Liver (tissue), 9 donors: ENCODE data around the gene SLC25A21. TPM values are rescaled to one million over a fixed set of nuclear protein-coding genes. Genes with fewer than 3 reads are reported as not detected.

ENCODE experiments used
- DNase-seq: peaks from one replicate; pipeline ENCODE4 v3.0.0-alpha.2; 2017; ENCODE audit warnings: low spot score
- H3K27ac ChIP-seq, 2 donors: one replicate each; pipeline ENCODE4 v1.7.0; 2013; ENCODE audit warnings: inconsistent platforms in 2 of 2, low read length in 2 of 2, control low read depth in 1 of 2, low read depth in 1 of 2, mild to moderate bottlenecking in 1 of 2
- H3K27me3 ChIP-seq, 4 donors: one replicate each; pipeline versions ENCODE4 v1.6.1 to v1.7.0; 2013; ENCODE audit warnings: low read length in 3 of 4, inconsistent platforms in 1 of 4, mild to moderate bottlenecking in 1 of 4, moderate library complexity in 1 of 4; ENCODE audit not compliant: control insufficient read depth in 4 of 4, insufficient read depth in 4 of 4
- H3K36me3 ChIP-seq, 4 donors: one replicate each; pipeline versions ENCODE4 v1.6.1 to v1.7.0; 2013; ENCODE audit warnings: low read length in 3 of 4, mild to moderate bottlenecking in 3 of 4, low read depth in 1 of 4, moderate library complexity in 1 of 4; ENCODE audit not compliant: control insufficient read depth in 4 of 4, insufficient read depth in 3 of 4
- H3K4me1 ChIP-seq, 4 donors: one replicate each; pipeline versions ENCODE4 v1.6.1 to v1.7.0; 2013; ENCODE audit warnings: low read length in 3 of 4, mild to moderate bottlenecking in 3 of 4, moderate library complexity in 1 of 4; ENCODE audit not compliant: control insufficient read depth in 4 of 4, insufficient read depth in 4 of 4
- H3K4me3 ChIP-seq, 3 donors: one replicate each; pipeline versions ENCODE4 v1.6.1 to v1.7.0; 2013; ENCODE audit warnings: low read length in 3 of 3, control low read depth in 1 of 3, low read depth in 1 of 3, mild to moderate bottlenecking in 1 of 3
- H3K9ac ChIP-seq, 2 donors: one replicate each; pipeline ENCODE4 v1.7.0; 2013; ENCODE audit warnings: low read length in 2 of 2, mild to moderate bottlenecking in 2 of 2, moderate library complexity in 2 of 2, control low read depth in 1 of 2, low read depth in 1 of 2
- H3K9me3 ChIP-seq, 4 donors: one replicate each; pipeline versions ENCODE4 v1.6.1 to v1.7.0; 2013; ENCODE audit warnings: low read length in 3 of 4; ENCODE audit not compliant: control insufficient read depth in 4 of 4
- CTCF ChIP-seq: fragments of 150-350 bp; IDR thresholded peaks from 2 replicates; pipeline ENCODE4 v1.5.1; 2017; ENCODE audit warnings: improper control_type of control experiment, low read depth, low read length; ENCODE audit not compliant: missing input control
- EGR1 ChIP-seq, 2 donors: IDR thresholded peaks; 2 replicates each; pipeline ENCODE4 v1.6.1; 2016 to 2018; ENCODE audit warnings: antibody characterized with exemption in 2 of 2, low read depth in 2 of 2
- FOXA1 ChIP-seq: IDR thresholded peaks from 2 replicates; pipeline ENCODE4 v1.6.1; 2016; ENCODE audit warnings: antibody characterized with exemption
- FOXA2 ChIP-seq: IDR thresholded peaks from 2 replicates; pipeline ENCODE4 v1.6.1; 2016; ENCODE audit warnings: antibody characterized with exemption
- GABPA ChIP-seq, 2 donors: IDR thresholded peaks in 1 of 2; conservative IDR thresholded peaks in 1 of 2; 2 replicates each; pipeline ENCODE4 v1.6.1; 2016; ENCODE audit warnings: antibody characterized with exemption in 2 of 2, mild to moderate bottlenecking in 1 of 2, moderate library complexity in 1 of 2
- HNF4A ChIP-seq, 2 donors: conservative IDR thresholded peaks; 2 replicates each; pipeline ENCODE4 v1.6.1; 2016; ENCODE audit warnings: antibody characterized with exemption in 2 of 2, mild to moderate bottlenecking in 2 of 2
- HNF4G ChIP-seq: IDR thresholded peaks from 2 replicates; pipeline ENCODE4 v1.6.1; 2016; ENCODE audit warnings: antibody characterized with exemption
- JUND ChIP-seq, 2 donors: IDR thresholded peaks; 2 replicates each; pipeline ENCODE4 v1.6.1; 2016; ENCODE audit warnings: antibody characterized with exemption in 2 of 2
- NR2F2 ChIP-seq: IDR thresholded peaks from 2 replicates; pipeline ENCODE4 v1.6.1; 2016; ENCODE audit warnings: antibody characterized with exemption
- RAD21 ChIP-seq, 2 donors: IDR thresholded peaks; 2 replicates each; pipeline ENCODE4 v1.6.1; 2016; ENCODE audit warnings: antibody characterized with exemption in 2 of 2, mild to moderate bottlenecking in 2 of 2
- REST ChIP-seq: IDR thresholded peaks from 2 replicates; pipeline ENCODE4 v1.6.1; 2016; ENCODE audit warnings: antibody characterized with exemption, mild to moderate bottlenecking
- RXRA ChIP-seq, 2 donors: IDR thresholded peaks; 2 replicates each; pipeline ENCODE4 v1.6.1; 2017 to 2018; ENCODE audit warnings: antibody characterized with exemption in 2 of 2, mild to moderate bottlenecking in 1 of 2
- SP1 ChIP-seq: IDR thresholded peaks from 2 replicates; pipeline ENCODE4 v1.6.1; 2018; ENCODE audit warnings: antibody characterized with exemption, mild to moderate bottlenecking
- TAF1 ChIP-seq: conservative IDR thresholded peaks from 2 replicates; pipeline ENCODE4 v1.6.1; 2016; ENCODE audit warnings: antibody characterized with exemption, mild to moderate bottlenecking
- YY1 ChIP-seq: IDR thresholded peaks from 2 replicates; pipeline ENCODE4 v1.6.1; 2016; ENCODE audit warnings: antibody characterized with exemption, mild to moderate bottlenecking
- ZBTB33 ChIP-seq: IDR thresholded peaks from 2 replicates; pipeline ENCODE4 v1.6.1; 2016; ENCODE audit warnings: antibody characterized with exemption
- WGBS: extraction: QIAGEN DNeasy Blood & Tissue Kit; methylation state at CpG from one replicate; pipeline ENCODE4 v1.1.7; 2013; 5-methylcytosine and 5-hydroxymethylcytosine counted together
- polyA plus RNA-seq, 2 donors: library from polyadenylated mRNA; stranded (reverse) in 1 of 2; unstranded in 1 of 2; fragments of 200-250 nt in 1 of 2; fragments of >200 nt in 1 of 2; fragmentation: Nextera tagmentation in 1 of 2; extraction: Ambion mirVana in 1 of 2; gene quantifications; one replicate each; pipeline versions ENCODE4 v1.2.1 to v1.2.3, GENCODE V29; 2013 to 2015
- total RNA-seq, 2 donors: library from RNA; depleted of rRNA; stranded (reverse); fragments of >200 nt; gene quantifications; one replicate each; pipeline ENCODE4 v1.2.3, GENCODE V29; 2014
- TF ChIP-seq, protein P1 (sequence below): IDR thresholded peaks from 2 replicates; pipeline ENCODE4 v1.6.1; 2016; ENCODE audit warnings: antibody characterized with exemption
- TF ChIP-seq, protein P2 (sequence below): IDR thresholded peaks from 2 replicates; pipeline ENCODE4 v1.6.1; 2016; ENCODE audit warnings: antibody characterized with exemption
- donor health status: healthy.
- donor health status: healthy.
- donor health status: healthy.
- donor health status: healthy.
- donor health status: healthy.

SLC25A21 gene
- total and polyA plus RNA-seq, 4 donors = 0.13 to 24.3 (median 0.23) TPM

- no peak for DNase-seq
- Histone ChIP-seq H3K9me3 (peaks cover 0 to 3% (median 0%) of the 10 kb centered on the region in 4 donors), H3K4me1 (no peaks in the 10 kb centered on the region), H3K36me3 (no peaks in the 10 kb centered on the region), H3K27ac (no peak overlapping the region), H3K27me3 (no peaks in the 10 kb centered on the region), H3K9ac (no peak overlapping the region), H3K4me3 (no peak overlapping the region)
- TF ChIP-seq ZBTB33 (no peak), HNF4A (conservative IDR thresholded peaks at IDR 0.05) (no peak), HNF4G (no peak)
Observed at GRCh38 chr14:36724162-36724561, 448.2 kb downstream of the SLC25A21 start.

- Histone ChIP-seq H3K36me3 (no peaks in the 10 kb centered on the region), H3K27me3 (no peaks in the 10 kb centered on the region), H3K4me3 (no peak overlapping the region), H3K4me1 (no peaks in the 10 kb centered on the region), H3K9me3 (peaks cover 0 to 3% (median 0%) of the 10 kb centered on the region in 4 donors), H3K27ac (no peak overlapping the region), H3K9ac (no peak overlapping the region)
- WGBS = 55% methylated on average over 2 of the region's 2 CpGs
- TF ChIP-seq FOXA1 = no peak
- TF ChIP-seq, protein P1, sequence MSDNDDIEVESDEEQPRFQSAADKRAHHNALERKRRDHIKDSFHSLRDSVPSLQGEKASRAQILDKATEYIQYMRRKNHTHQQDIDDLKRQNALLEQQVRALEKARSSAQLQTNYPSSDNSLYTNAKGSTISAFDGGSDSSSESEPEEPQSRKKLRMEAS = no peak
- no peak for TF ChIP-seq SP1
- no peak for TF ChIP-seq ZBTB33
- no peak for TF ChIP-seq NR2F2
- TF ChIP-seq, protein P2, sequence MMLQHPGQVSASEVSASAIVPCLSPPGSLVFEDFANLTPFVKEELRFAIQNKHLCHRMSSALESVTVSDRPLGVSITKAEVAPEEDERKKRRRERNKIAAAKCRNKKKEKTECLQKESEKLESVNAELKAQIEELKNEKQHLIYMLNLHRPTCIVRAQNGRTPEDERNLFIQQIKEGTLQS = no peak
- TF ChIP-seq TAF1 = no peak
- TF ChIP-seq EGR1 (IDR thresholded peaks at IDR 0.05; ENCODE audit: low read depth in 2 of 2) = no peak
- TF ChIP-seq REST = no peak
- no peak for TF ChIP-seq RAD21 (IDR thresholded peaks at IDR 0.05)
- TF ChIP-seq HNF4A (conservative IDR thresholded peaks at IDR 0.05) = no peak
- no peak for TF ChIP-seq CTCF
- TF ChIP-seq YY1 = no peak
- TF ChIP-seq GABPA (IDR thresholded peaks at IDR 0.05 in 1 of 2, conservative IDR thresholded peaks at IDR 0.05 in 1 of 2) = no peak
- TF ChIP-seq RXRA (IDR thresholded peaks at IDR 0.05) = no peak
- no peak for TF ChIP-seq JUND (IDR thresholded peaks at IDR 0.05)
- TF ChIP-seq FOXA2 = no peak
- no peak for TF ChIP-seq HNF4G
- no peak for DNase-seq
Observed at GRCh38 chr14:36723530-36723929, 448.9 kb downstream of the SLC25A21 start.
